ENCODE results near the gene PXT1. TPM values are rescaled to one million over a fixed set of nuclear protein-coding genes. Genes with fewer than 3 reads are reported as not detected.
"Not testable (repeated sequence)": the region's sequence is repeated elsewhere in the genome, so short reads cannot be mapped to it uniquely, and the experiment has no call there.

PXT1 gene, protein sequence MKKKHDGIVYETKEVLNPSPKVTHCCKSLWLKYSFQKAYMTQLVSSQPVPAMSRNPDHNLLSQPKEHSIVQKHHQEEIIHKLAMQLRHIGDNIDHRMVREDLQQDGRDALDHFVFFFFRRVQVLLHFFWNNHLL
- total RNA-seq (not detected), polyA plus RNA-seq (under 1 TPM in 1 of 2 donors, not detected in 1; 0.05 TPM)
- long read RNA-seq, donor 1: 0 reads
- long read RNA-seq, donor 2: 0 reads

DNA sequence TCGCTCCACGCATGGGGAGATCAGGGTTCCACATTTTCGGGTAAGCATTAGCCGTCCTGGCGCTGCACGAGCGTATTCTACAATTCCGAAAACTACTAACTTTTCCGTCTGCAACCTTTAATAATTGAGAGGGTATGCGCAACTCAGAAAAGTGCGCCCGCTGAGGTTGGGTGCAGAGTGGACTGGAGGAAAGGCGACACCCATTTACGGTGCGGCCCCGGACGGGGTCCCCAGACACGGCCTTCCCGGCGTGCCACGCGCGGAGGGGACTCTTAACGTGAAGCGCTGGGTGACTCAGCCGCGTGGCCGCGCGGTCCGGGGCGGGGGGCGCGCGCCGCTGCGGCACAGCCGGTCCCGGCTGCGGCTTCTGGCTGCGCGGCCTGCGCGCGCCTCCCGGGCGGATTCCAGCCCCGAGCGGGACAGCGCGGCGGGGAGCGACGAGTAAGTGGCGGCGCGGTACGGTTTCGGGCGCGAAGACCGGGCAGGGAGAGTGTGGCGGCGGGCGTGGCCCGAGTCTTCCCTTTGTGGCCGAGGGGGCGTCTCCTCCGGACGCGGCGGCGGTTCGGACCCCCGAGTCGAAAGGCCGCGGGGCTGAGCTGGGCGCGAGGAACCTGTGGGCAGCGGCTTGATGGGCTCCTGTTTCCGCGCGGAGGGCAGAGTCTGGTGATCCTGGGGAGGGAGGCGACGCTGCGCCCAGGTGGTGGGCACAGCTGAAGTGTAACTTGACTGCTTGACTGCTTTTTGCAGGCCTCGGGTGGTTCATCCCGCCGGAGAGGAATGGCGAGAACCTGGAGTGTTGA is at the start of gene PXT1, which contains the start of gene KCTD20:
Gene PXT1 (minus strand): TSS at position 184 of the 800 bp plus-strand sequence. CDS start 16,772 bp downstream, outside the sequence.
Gene KCTD20 (plus strand): TSS at position 330 of the 800 bp plus-strand sequence. CDS start 27,098 bp downstream, outside the sequence.
- WGBS, 2 donors: 0% methylated on average over 66 to 91 of the region's 91 CpGs
- ATAC-seq (ENCODE audit: low FRiP score): peak; percentile 96
- Histone ChIP-seq H3K4me1 (ENCODE audit: control insufficient read depth in 1 of 2, insufficient read depth in 2 of 2, low read length in 2 of 2) (peaks cover 0 to 2% of the 10 kb centered on the region in 2 donors), H3K27ac (ENCODE audit: low read depth in 1 of 2, low read length in 2 of 2) (peak within 1 kb of the TSS; percentile 28 to 87), H3K27me3 (ENCODE audit: control insufficient read depth in 1 of 2, insufficient read depth in 2 of 2, low read length in 1 of 2) (no peaks in the 10 kb centered on the region), H3K4me3 (ENCODE audit: low read length in 2 of 2) (peak within 1 kb of the TSS; percentile 65 to 96), H3K36me3 (ENCODE audit: control insufficient read depth in 1 of 2, insufficient read depth in 2 of 2, low read length in 1 of 2) (no peaks in the 10 kb centered on the region), H3K9me3 (ENCODE audit: control insufficient read depth, low read length) (no peaks in the 10 kb centered on the region)
- intact Hi-C loops (cut with DNase I): loop anchor here (2.0 to 5.0 kb wide), 4 partner anchors 20 to 149 kb away; partner anchors contain the start of genes ETV7 (in 1 of the 2), SRSF3 (in 1 of the 2) and STK38 (in 1 of the 2)
- peak; percentile 94 to 95 for DNase-seq

DNA sequence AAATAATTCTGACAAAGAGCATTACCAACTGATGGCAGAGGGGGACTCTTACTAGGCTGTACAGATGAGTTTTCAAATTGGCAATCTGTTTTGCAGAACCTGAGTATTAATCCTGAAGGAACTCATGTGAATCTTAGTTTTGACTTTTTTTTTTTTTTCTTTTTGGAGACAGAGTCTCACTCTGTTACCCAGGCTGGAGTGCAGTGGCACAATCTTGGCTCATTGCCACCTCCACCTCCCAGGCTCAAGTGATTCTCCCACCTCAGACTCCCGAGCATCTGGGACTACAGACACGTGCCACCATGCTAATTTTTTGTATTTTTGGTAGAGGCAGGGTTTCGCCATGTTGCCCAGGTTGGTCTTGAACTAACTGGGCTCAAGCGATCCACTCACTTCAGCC is 49.4 kb upstream of the PXT1 start:
- 74 to 75% methylated on average over 4 of the region's 4 CpGs for WGBS, 2 donors
- H3K9me3 ChIP-seq (ENCODE audit: control insufficient read depth, low read length): no peaks in the 10 kb centered on the region
- ATAC-seq (ENCODE audit: low FRiP score): no peak

DNA sequence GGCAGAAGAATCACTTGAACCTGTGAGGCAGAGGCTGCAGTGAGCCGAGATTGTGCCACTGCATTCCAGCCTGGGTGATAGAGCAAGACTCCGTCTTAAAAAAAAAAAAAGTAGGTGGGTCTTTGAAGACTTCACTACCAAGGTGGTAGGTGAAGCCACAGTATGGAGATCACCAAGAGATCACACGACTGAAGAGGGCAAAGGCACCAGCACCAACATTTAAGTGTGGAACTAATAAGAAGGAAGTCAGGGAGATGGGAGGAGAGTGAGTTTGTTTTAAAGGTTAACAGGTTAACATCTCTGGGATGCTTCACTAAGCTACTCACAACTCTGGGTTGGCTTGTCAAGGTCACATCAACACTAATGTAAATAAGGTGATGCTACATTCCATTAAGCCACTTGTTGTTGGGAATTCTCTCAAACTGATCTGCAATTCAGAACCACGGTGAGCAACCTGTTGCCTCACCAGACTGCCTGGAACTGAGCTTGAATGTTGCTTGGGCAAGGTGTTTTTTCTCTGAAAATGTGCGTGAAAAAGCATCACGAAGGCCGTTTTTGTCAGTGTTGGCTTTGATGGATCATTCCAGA is 48.8 kb upstream of the PXT1 start:
- intact Hi-C loops (cut with DNase I): no loop called here
- Histone ChIP-seq H3K27ac (ENCODE audit: low read depth in 1 of 2, low read length in 2 of 2) (no peak overlapping the region), H3K4me3 (ENCODE audit: low read length in 2 of 2) (no peak overlapping the region), H3K9me3 (ENCODE audit: control insufficient read depth, low read length) (no peaks in the 10 kb centered on the region), H3K27me3 (ENCODE audit: control insufficient read depth in 1 of 2, insufficient read depth in 2 of 2, low read length in 1 of 2) (no peaks in the 10 kb centered on the region), H3K4me1 (ENCODE audit: control insufficient read depth in 1 of 2, insufficient read depth in 2 of 2, low read length in 2 of 2) (no peaks in the 10 kb centered on the region), H3K36me3 (ENCODE audit: control insufficient read depth in 1 of 2, insufficient read depth in 2 of 2, low read length in 1 of 2) (peaks cover 0 to 3% of the 10 kb centered on the region in 2 donors)
- DNase-seq: no peak
- 85 to 87% methylated on average over 7 of the region's 7 CpGs for WGBS, 2 donors
- ATAC-seq (ENCODE audit: low FRiP score): no peak

More for the DNA sequence above, 49.4 kb upstream of the PXT1 start:
- no peak overlapping the region for H3K4me3 ChIP-seq (ENCODE audit: low read length in 2 of 2)
- H3K4me1 ChIP-seq (ENCODE audit: control insufficient read depth in 1 of 2, insufficient read depth in 2 of 2, low read length in 2 of 2): no peaks in the 10 kb centered on the region
- peaks cover 0 to 2% of the 10 kb centered on the region in 2 donors for H3K36me3 ChIP-seq (ENCODE audit: control insufficient read depth in 1 of 2, insufficient read depth in 2 of 2, low read length in 1 of 2)
- no peaks in the 10 kb centered on the region for H3K27me3 ChIP-seq (ENCODE audit: control insufficient read depth in 1 of 2, insufficient read depth in 2 of 2, low read length in 1 of 2)
- no peak for DNase-seq
- H3K27ac ChIP-seq (ENCODE audit: low read depth in 1 of 2, low read length in 2 of 2): no peak overlapping the region
- intact Hi-C loops (cut with DNase I): no loop called here

DNA sequence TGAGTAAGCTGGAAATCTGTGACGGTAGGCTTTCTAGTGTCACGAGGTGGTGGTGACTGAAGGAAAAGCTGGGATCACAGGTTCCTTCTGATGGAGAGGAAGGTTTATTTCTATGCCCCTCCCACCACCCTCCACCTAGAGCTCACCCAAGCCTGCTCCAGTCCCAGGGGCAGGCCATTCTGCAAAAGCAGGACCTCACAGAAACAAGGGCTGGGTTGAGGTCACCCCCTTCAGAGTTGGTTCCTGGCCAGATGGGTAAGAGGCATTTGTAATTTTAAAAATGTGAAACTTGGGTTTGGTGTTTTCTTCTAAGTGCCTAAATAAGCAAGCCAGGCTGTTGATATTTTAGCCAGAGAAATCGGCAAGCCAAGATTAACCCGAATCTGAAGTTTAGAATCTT is 46.8 kb upstream of the PXT1 start:
- Histone ChIP-seq H3K27ac (ENCODE audit: low read depth in 1 of 2, low read length in 2 of 2) (no peak overlapping the region), H3K36me3 (ENCODE audit: control insufficient read depth in 1 of 2, insufficient read depth in 2 of 2, low read length in 1 of 2) (peaks cover 3 to 5% of the 10 kb centered on the region in 2 donors), H3K9me3 (ENCODE audit: control insufficient read depth, low read length) (no peaks in the 10 kb centered on the region), H3K4me1 (ENCODE audit: control insufficient read depth in 1 of 2, insufficient read depth in 2 of 2, low read length in 2 of 2) (no peaks in the 10 kb centered on the region), H3K4me3 (ENCODE audit: low read length in 2 of 2) (no peak overlapping the region), H3K27me3 (ENCODE audit: control insufficient read depth in 1 of 2, insufficient read depth in 2 of 2, low read length in 1 of 2) (no peaks in the 10 kb centered on the region)
- DNase-seq (no peak), ATAC-seq (ENCODE audit: low FRiP score) (no peak)
- 38 to 39% methylated on average over 4 of the region's 4 CpGs for WGBS, 2 donors
- intact Hi-C loops (cut with DNase I): no loop called here

DNA sequence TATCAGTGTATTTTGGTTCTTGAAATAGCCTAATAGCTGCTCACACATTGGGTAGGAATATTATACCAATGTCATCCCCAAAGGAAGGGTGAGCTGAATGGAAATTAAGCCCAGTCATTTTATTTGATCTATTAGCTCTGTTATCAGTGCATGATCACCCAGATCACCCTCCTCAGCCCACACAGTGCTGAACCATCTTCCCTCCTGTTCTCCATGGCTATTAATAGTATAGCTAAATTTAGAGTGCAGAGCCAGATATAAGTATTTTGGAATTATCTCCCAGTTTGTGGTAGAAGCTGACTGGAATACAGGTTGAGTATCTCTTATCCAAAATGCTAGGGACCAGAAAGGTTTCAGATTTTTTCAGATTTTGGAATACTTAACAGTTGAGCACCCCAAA is 45.6 kb upstream of the PXT1 start:
- Histone ChIP-seq H3K27ac (ENCODE audit: low read depth in 1 of 2, low read length in 2 of 2) (no peak overlapping the region), H3K4me1 (ENCODE audit: control insufficient read depth in 1 of 2, insufficient read depth in 2 of 2, low read length in 2 of 2) (no peaks in the 10 kb centered on the region), H3K36me3 (ENCODE audit: control insufficient read depth in 1 of 2, insufficient read depth in 2 of 2, low read length in 1 of 2) (peaks cover 3 to 5% of the 10 kb centered on the region in 2 donors), H3K9me3 (ENCODE audit: control insufficient read depth, low read length) (no peaks in the 10 kb centered on the region), H3K4me3 (ENCODE audit: low read length in 2 of 2) (no peak overlapping the region), H3K27me3 (ENCODE audit: control insufficient read depth in 1 of 2, insufficient read depth in 2 of 2, low read length in 1 of 2) (no peaks in the 10 kb centered on the region)
- intact Hi-C loops (cut with DNase I): no loop called here
- DNase-seq: no peak
- no peak for ATAC-seq (ENCODE audit: low FRiP score)

DNA sequence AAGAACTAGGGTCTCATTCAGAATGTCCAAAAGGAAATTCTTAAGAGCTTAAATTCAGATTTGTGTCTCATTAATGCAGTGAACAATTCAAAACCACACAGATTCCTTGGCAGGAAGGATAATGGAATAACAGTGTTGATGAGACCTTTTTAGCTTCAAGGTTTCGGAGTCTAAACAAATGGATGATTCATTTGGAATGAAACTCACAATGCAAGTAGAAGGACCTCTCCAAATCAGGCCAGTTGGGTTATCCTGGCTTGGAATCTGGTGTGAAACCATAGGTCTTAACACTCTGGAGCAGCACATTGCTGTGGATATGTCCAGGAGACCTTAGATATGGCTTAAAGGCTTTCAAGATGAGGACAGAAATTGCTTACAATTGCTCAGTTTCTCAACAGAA is 45.0 kb upstream of the PXT1 start:
- no peak for ATAC-seq (ENCODE audit: low FRiP score)
- intact Hi-C loops (cut with DNase I): no loop called here
- DNase-seq: no peak
- peaks cover 3 to 5% of the 10 kb centered on the region in 2 donors for H3K36me3 ChIP-seq (ENCODE audit: control insufficient read depth in 1 of 2, insufficient read depth in 2 of 2, low read length in 1 of 2)
- no peaks in the 10 kb centered on the region for H3K9me3 ChIP-seq (ENCODE audit: control insufficient read depth, low read length)
- 96 to 97% methylated on average over 1 of the region's 1 CpG for WGBS, 2 donors
- no peak overlapping the region for H3K27ac ChIP-seq (ENCODE audit: low read depth in 1 of 2, low read length in 2 of 2)
- H3K27me3 ChIP-seq (ENCODE audit: control insufficient read depth in 1 of 2, insufficient read depth in 2 of 2, low read length in 1 of 2): no peaks in the 10 kb centered on the region
- H3K4me3 ChIP-seq (ENCODE audit: low read length in 2 of 2): no peak overlapping the region
- no peaks in the 10 kb centered on the region for H3K4me1 ChIP-seq (ENCODE audit: control insufficient read depth in 1 of 2, insufficient read depth in 2 of 2, low read length in 2 of 2)

DNA sequence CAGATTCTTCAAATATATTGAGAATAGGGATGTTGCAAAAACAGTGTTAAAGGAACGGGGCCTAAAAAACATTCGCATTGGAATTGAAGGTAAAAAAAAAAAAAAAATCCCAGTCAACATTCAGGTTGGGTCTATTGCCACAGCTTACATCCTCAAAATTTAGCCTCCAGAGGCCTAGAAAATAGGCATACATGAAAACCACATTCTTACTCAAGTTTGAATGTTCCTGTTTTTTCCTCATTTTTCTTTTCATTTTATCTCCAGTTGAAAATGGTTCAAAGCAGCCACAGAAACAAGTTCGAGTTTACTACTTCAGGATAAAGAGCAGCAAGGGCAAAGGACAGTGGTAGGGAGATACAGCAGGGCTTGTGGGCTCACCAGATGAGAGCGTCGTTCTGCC is 42.1 kb upstream of the PXT1 start:
- H3K9me3 ChIP-seq (ENCODE audit: control insufficient read depth, low read length): no peaks in the 10 kb centered on the region
- WGBS, 2 donors: 84 to 91% methylated on average over 5 of the region's 5 CpGs
- no peaks in the 10 kb centered on the region for H3K27me3 ChIP-seq (ENCODE audit: control insufficient read depth in 1 of 2, insufficient read depth in 2 of 2, low read length in 1 of 2)
- no peak overlapping the region for H3K4me3 ChIP-seq (ENCODE audit: low read length in 2 of 2)
- no peak overlapping the region for H3K27ac ChIP-seq (ENCODE audit: low read depth in 1 of 2, low read length in 2 of 2)
- ATAC-seq (ENCODE audit: low FRiP score): no peak
- H3K36me3 ChIP-seq (ENCODE audit: control insufficient read depth in 1 of 2, insufficient read depth in 2 of 2, low read length in 1 of 2): peaks cover 3 to 11% of the 10 kb centered on the region in 2 donors
- DNase-seq: no peak
- no peaks in the 10 kb centered on the region for H3K4me1 ChIP-seq (ENCODE audit: control insufficient read depth in 1 of 2, insufficient read depth in 2 of 2, low read length in 2 of 2)
- intact Hi-C loops (cut with DNase I): no loop called here

DNA sequence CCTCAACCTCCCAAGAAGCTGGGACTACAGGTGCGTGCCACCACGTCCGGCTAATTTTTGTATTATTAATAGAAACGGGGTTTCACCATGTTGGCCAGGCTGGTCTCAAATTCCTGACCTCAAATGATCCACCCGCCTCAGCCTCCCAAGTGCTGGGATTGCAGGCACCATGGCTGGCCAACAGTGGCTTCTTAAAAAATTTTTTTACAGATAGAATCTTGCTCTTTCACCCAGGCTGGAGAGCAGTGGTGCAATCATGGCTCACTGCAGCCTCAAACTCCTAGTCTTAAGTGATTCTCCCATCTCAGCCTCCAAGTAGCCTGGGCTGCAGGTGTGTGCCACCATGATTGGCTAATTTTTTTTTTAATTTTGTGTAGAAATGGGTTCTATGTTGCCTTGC is 40.7 kb upstream of the PXT1 start:
- WGBS, 2 donors: 91 to 93% methylated on average over 5 of the region's 5 CpGs
- DNase-seq: not testable (repeated sequence)
- peaks cover 3 to 11% of the 10 kb centered on the region in 2 donors for H3K36me3 ChIP-seq (ENCODE audit: control insufficient read depth in 1 of 2, insufficient read depth in 2 of 2, low read length in 1 of 2)

More for the DNA sequence above, 40.7 kb upstream of the PXT1 start:
- H3K27ac ChIP-seq (ENCODE audit: low read depth in 1 of 2, low read length in 2 of 2); H3K27me3 ChIP-seq (ENCODE audit: control insufficient read depth in 1 of 2, insufficient read depth in 2 of 2, low read length in 1 of 2); H3K4me1 ChIP-seq (ENCODE audit: control insufficient read depth in 1 of 2, insufficient read depth in 2 of 2, low read length in 2 of 2); H3K4me3 ChIP-seq (ENCODE audit: low read length in 2 of 2); H3K9me3 ChIP-seq (ENCODE audit: control insufficient read depth, low read length); ATAC-seq (ENCODE audit: low FRiP score); intact Hi-C loops (cut with DNase I): not testable (repeated sequence)

Measured in aorta (tissue), 5 donors.